Right atrium auricular region (tissue), 2 donors: Measurements from ENCODE around the gene EPOP. TPM values are rescaled to one million over a fixed set of nuclear protein-coding genes. Genes with fewer than 3 reads are reported as not detected.
A peak's percentile ranks its signal among the peaks of the same experiment; 100 is the strongest.

ENCODE experiments used
- DNase-seq: peaks from one replicate; pipeline ENCODE4 v3.0.0-alpha.2; 2019; ENCODE audit warnings: low spot score
- H3K27ac ChIP-seq, 2 donors: fragments of 200-600 bp; sonication (generic); 1 replicate in 1 of 2; 2 replicates in 1 of 2; pipeline ENCODE4 v1.5.1; 2016 to 2019
- H3K27me3 ChIP-seq, 2 donors: fragments of 200-600 bp; sonication (generic); one replicate each; pipeline versions ENCODE4 v1.5.1 to v1.6.0; 2017 to 2019
- H3K36me3 ChIP-seq: fragments of 200-600 bp; sonication (generic); one replicate; pipeline ENCODE4 v1.5.1; 2016
- H3K4me1 ChIP-seq, 2 donors: fragments of 200-600 bp; sonication (generic); one replicate each; pipeline versions ENCODE4 v1.5.1 to v1.6.0; 2017 to 2019
- H3K4me3 ChIP-seq, 2 donors: fragments of 200-600 bp; sonication (generic); 1 replicate in 1 of 2; 2 replicates in 1 of 2; pipeline ENCODE4 v1.5.1; 2017 to 2019; ENCODE audit warnings: mild to moderate bottlenecking in 1 of 2, moderate library complexity in 1 of 2
- H3K9me3 ChIP-seq, 2 donors: fragments of 200-600 bp; sonication (generic); one replicate each; pipeline ENCODE4 v1.5.1; 2019
- CTCF ChIP-seq, 2 donors: fragments of 200-600 bp; sonication (generic); IDR thresholded peaks; one replicate each; pipeline ENCODE4 v1.5.1; 2019; ENCODE audit warnings: antibody characterized with exemption in 2 of 2
- total RNA-seq, 2 donors: library from RNA; depleted of rRNA; stranded (reverse); fragments of >200 nt; gene quantifications; one replicate each; pipeline ENCODE4 v1.1.0, GENCODE V29; 2016

The EPOP gene
- total RNA-seq, 2 donors from 2014 or later, result 0.70 to 3.1 TPM

GRCh38 chr17:38685491-38685890, 10.7 kb upstream of the EPOP start:
- Histone ChIP-seq H3K27me3 (no peaks in the 10 kb centered on the region), H3K27ac (no peak overlapping the region), H3K4me3 (no peak overlapping the region), H3K36me3 (no peaks in the 10 kb centered on the region), H3K9me3 (no peaks in the 10 kb centered on the region), H3K4me1 (no peaks in the 10 kb centered on the region)
- DNase-seq, result no peak
- no peak for TF ChIP-seq CTCF (IDR thresholded peaks at IDR 0.05)

- no peak for TF ChIP-seq CTCF (IDR thresholded peaks at IDR 0.05)
- no peak for DNase-seq
- no peaks in the 10 kb centered on the region for H3K27me3 ChIP-seq
- H3K36me3 ChIP-seq, result no peaks in the 10 kb centered on the region
- H3K4me1 ChIP-seq, result peaks cover 0 to 10% of the 10 kb centered on the region in 2 donors
- H3K27ac ChIP-seq, result no peak overlapping the region
- H3K9me3 ChIP-seq, result no peaks in the 10 kb centered on the region
- no peak overlapping the region for H3K4me3 ChIP-seq
These were observed 6.3 kb upstream of the EPOP start for GRCh38 chr17:38681096-38681495.

- Histone ChIP-seq H3K4me3 (no peak overlapping the region), H3K36me3 (no peaks in the 10 kb centered on the region), H3K27me3 (peaks cover 0 to 21% of the 10 kb centered on the region in 2 donors), H3K27ac (no peak overlapping the region), H3K9me3 (no peaks in the 10 kb centered on the region), H3K4me1 (peaks cover 0 to 35% of the 10 kb centered on the region in 2 donors)
- no peak for DNase-seq
- no peak for TF ChIP-seq CTCF (IDR thresholded peaks at IDR 0.05)
These were observed 3.1 kb upstream of the EPOP start for GRCh38 chr17:38677819-38678218.

GRCh38 chr17:38676706-38677504, 2.1 kb upstream of the EPOP start:
- Histone ChIP-seq H3K27me3 (peaks cover 0 to 21% of the 10 kb centered on the region in 2 donors), H3K4me3 (no peak overlapping the region), H3K27ac (peak overlapping the region in 1 of 2 donors; percentile 15), H3K36me3 (no peaks in the 10 kb centered on the region), H3K9me3 (no peaks in the 10 kb centered on the region), H3K4me1 (peaks cover 0 to 35% of the 10 kb centered on the region in 2 donors)
- peak; percentile 91 for DNase-seq
- TF ChIP-seq CTCF (IDR thresholded peaks at IDR 0.05), result peak; percentile 95 to 97

- no peak for DNase-seq
- peaks cover 0 to 35% of the 10 kb centered on the region in 2 donors for H3K4me1 ChIP-seq
- H3K27ac ChIP-seq, result peak overlapping the region in 1 of 2 donors; percentile 47
- no peaks in the 10 kb centered on the region for H3K9me3 ChIP-seq
- no peak for TF ChIP-seq CTCF (IDR thresholded peaks at IDR 0.05)
- H3K36me3 ChIP-seq, result no peaks in the 10 kb centered on the region
- peaks cover 0 to 25% of the 10 kb centered on the region in 2 donors for H3K27me3 ChIP-seq
- peak overlapping the region; percentile 49 to 68 for H3K4me3 ChIP-seq
These were observed 576 bp downstream of the EPOP start for GRCh38 chr17:38674014-38674748.
